Liver (tissue), 9 donors: ENCODE data around the gene DNMBP. TPM values are rescaled to one million over a fixed set of nuclear protein-coding genes. Genes with fewer than 3 reads are reported as not detected.

ENCODE experiments used
- DNase-seq: peaks from one replicate; pipeline ENCODE4 v3.0.0-alpha.2; 2017; ENCODE audit warnings: low spot score
- H3K27ac ChIP-seq, 2 donors: one replicate each; pipeline ENCODE4 v1.7.0; 2013; ENCODE audit warnings: inconsistent platforms in 2 of 2, low read length in 2 of 2, control low read depth in 1 of 2, low read depth in 1 of 2, mild to moderate bottlenecking in 1 of 2
- H3K27me3 ChIP-seq, 4 donors: one replicate each; pipeline versions ENCODE4 v1.6.1 to v1.7.0; 2013; ENCODE audit warnings: low read length in 3 of 4, inconsistent platforms in 1 of 4, mild to moderate bottlenecking in 1 of 4, moderate library complexity in 1 of 4; ENCODE audit not compliant: control insufficient read depth in 4 of 4, insufficient read depth in 4 of 4
- H3K36me3 ChIP-seq, 4 donors: one replicate each; pipeline versions ENCODE4 v1.6.1 to v1.7.0; 2013; ENCODE audit warnings: low read length in 3 of 4, mild to moderate bottlenecking in 3 of 4, low read depth in 1 of 4, moderate library complexity in 1 of 4; ENCODE audit not compliant: control insufficient read depth in 4 of 4, insufficient read depth in 3 of 4
- H3K4me1 ChIP-seq, 4 donors: one replicate each; pipeline versions ENCODE4 v1.6.1 to v1.7.0; 2013; ENCODE audit warnings: low read length in 3 of 4, mild to moderate bottlenecking in 3 of 4, moderate library complexity in 1 of 4; ENCODE audit not compliant: control insufficient read depth in 4 of 4, insufficient read depth in 4 of 4
- H3K4me3 ChIP-seq, 3 donors: one replicate each; pipeline versions ENCODE4 v1.6.1 to v1.7.0; 2013; ENCODE audit warnings: low read length in 3 of 3, control low read depth in 1 of 3, low read depth in 1 of 3, mild to moderate bottlenecking in 1 of 3
- H3K9ac ChIP-seq, 2 donors: one replicate each; pipeline ENCODE4 v1.7.0; 2013; ENCODE audit warnings: low read length in 2 of 2, mild to moderate bottlenecking in 2 of 2, moderate library complexity in 2 of 2, control low read depth in 1 of 2, low read depth in 1 of 2
- H3K9me3 ChIP-seq, 4 donors: one replicate each; pipeline versions ENCODE4 v1.6.1 to v1.7.0; 2013; ENCODE audit warnings: low read length in 3 of 4; ENCODE audit not compliant: control insufficient read depth in 4 of 4
- ATF3 ChIP-seq: IDR thresholded peaks from 2 replicates; pipeline ENCODE4 v1.6.1; 2016; ENCODE audit warnings: antibody characterized with exemption
- CTCF ChIP-seq: fragments of 150-350 bp; IDR thresholded peaks from 2 replicates; pipeline ENCODE4 v1.5.1; 2017; ENCODE audit warnings: improper control_type of control experiment, low read depth, low read length; ENCODE audit not compliant: missing input control
- EGR1 ChIP-seq, 2 donors: IDR thresholded peaks; 2 replicates each; pipeline ENCODE4 v1.6.1; 2016 to 2018; ENCODE audit warnings: antibody characterized with exemption in 2 of 2, low read depth in 2 of 2
- FOXA1 ChIP-seq: IDR thresholded peaks from 2 replicates; pipeline ENCODE4 v1.6.1; 2016; ENCODE audit warnings: antibody characterized with exemption
- FOXA2 ChIP-seq: IDR thresholded peaks from 2 replicates; pipeline ENCODE4 v1.6.1; 2016; ENCODE audit warnings: antibody characterized with exemption
- GABPA ChIP-seq, 2 donors: IDR thresholded peaks in 1 of 2; conservative IDR thresholded peaks in 1 of 2; 2 replicates each; pipeline ENCODE4 v1.6.1; 2016; ENCODE audit warnings: antibody characterized with exemption in 2 of 2, mild to moderate bottlenecking in 1 of 2, moderate library complexity in 1 of 2
- HNF4A ChIP-seq, 2 donors: conservative IDR thresholded peaks; 2 replicates each; pipeline ENCODE4 v1.6.1; 2016; ENCODE audit warnings: antibody characterized with exemption in 2 of 2, mild to moderate bottlenecking in 2 of 2
- HNF4G ChIP-seq: IDR thresholded peaks from 2 replicates; pipeline ENCODE4 v1.6.1; 2016; ENCODE audit warnings: antibody characterized with exemption
- JUND ChIP-seq, 2 donors: IDR thresholded peaks; 2 replicates each; pipeline ENCODE4 v1.6.1; 2016; ENCODE audit warnings: antibody characterized with exemption in 2 of 2
- MAX ChIP-seq: IDR thresholded peaks from 2 replicates; pipeline ENCODE4 v1.6.1; 2016; ENCODE audit warnings: antibody characterized with exemption
- NR2F2 ChIP-seq: IDR thresholded peaks from 2 replicates; pipeline ENCODE4 v1.6.1; 2016; ENCODE audit warnings: antibody characterized with exemption
- RAD21 ChIP-seq, 2 donors: IDR thresholded peaks; 2 replicates each; pipeline ENCODE4 v1.6.1; 2016; ENCODE audit warnings: antibody characterized with exemption in 2 of 2, mild to moderate bottlenecking in 2 of 2
- REST ChIP-seq: IDR thresholded peaks from 2 replicates; pipeline ENCODE4 v1.6.1; 2016; ENCODE audit warnings: antibody characterized with exemption, mild to moderate bottlenecking
- RXRA ChIP-seq, 2 donors: IDR thresholded peaks; 2 replicates each; pipeline ENCODE4 v1.6.1; 2017 to 2018; ENCODE audit warnings: antibody characterized with exemption in 2 of 2, mild to moderate bottlenecking in 1 of 2
- SP1 ChIP-seq: IDR thresholded peaks from 2 replicates; pipeline ENCODE4 v1.6.1; 2018; ENCODE audit warnings: antibody characterized with exemption, mild to moderate bottlenecking
- TAF1 ChIP-seq: conservative IDR thresholded peaks from 2 replicates; pipeline ENCODE4 v1.6.1; 2016; ENCODE audit warnings: antibody characterized with exemption, mild to moderate bottlenecking
- YY1 ChIP-seq: IDR thresholded peaks from 2 replicates; pipeline ENCODE4 v1.6.1; 2016; ENCODE audit warnings: antibody characterized with exemption, mild to moderate bottlenecking
- ZBTB33 ChIP-seq: IDR thresholded peaks from 2 replicates; pipeline ENCODE4 v1.6.1; 2016; ENCODE audit warnings: antibody characterized with exemption
- WGBS: extraction: QIAGEN DNeasy Blood & Tissue Kit; methylation state at CpG from one replicate; pipeline ENCODE4 v1.1.7; 2013; 5-methylcytosine and 5-hydroxymethylcytosine counted together
- polyA plus RNA-seq, 2 donors: library from polyadenylated mRNA; stranded (reverse) in 1 of 2; unstranded in 1 of 2; fragments of 200-250 nt in 1 of 2; fragments of >200 nt in 1 of 2; fragmentation: Nextera tagmentation in 1 of 2; extraction: Ambion mirVana in 1 of 2; gene quantifications; one replicate each; pipeline versions ENCODE4 v1.2.1 to v1.2.3, GENCODE V29; 2013 to 2015
- total RNA-seq, 2 donors: library from RNA; depleted of rRNA; stranded (reverse); fragments of >200 nt; gene quantifications; one replicate each; pipeline ENCODE4 v1.2.3, GENCODE V29; 2014
- donor health status: healthy.
- donor health status: healthy.
- donor health status: healthy.
- donor health status: healthy.
- donor health status: healthy.

The DNMBP gene
- total and polyA plus RNA-seq, 4 donors = 3.8 to 12.6 (median 5.3) TPM

- DNase-seq = no peak
- Histone ChIP-seq H3K27me3 (no peaks in the 10 kb centered on the region), H3K4me1 (peaks cover 1 to 14% (median 4%) of the 10 kb centered on the region in 4 donors), H3K36me3 (no peaks in the 10 kb centered on the region), H3K4me3 (no peak overlapping the region), H3K9ac (no peak overlapping the region), H3K27ac (peak overlapping the region; percentile 61 to 91), H3K9me3 (no peaks in the 10 kb centered on the region)
- TF ChIP-seq ATF3 (peak; percentile 40), ZBTB33 (no peak), JUND (IDR thresholded peaks at IDR 0.05) (peak; percentile 33 to 39), RXRA (IDR thresholded peaks at IDR 0.05) (peak in 1 of 2 donors; percentile 9), HNF4A (conservative IDR thresholded peaks at IDR 0.05) (peak in 1 of 2 donors; percentile 50)
- WGBS = 36% methylated on average over 4 of the region's 4 CpGs
Observed at GRCh38 chr10:99945263-99945662, 64.5 kb downstream of the DNMBP start.

- H3K27me3 ChIP-seq = no peaks in the 10 kb centered on the region
- DNase-seq = no peak
- H3K27ac ChIP-seq = peak overlapping the region; percentile 61 to 91
- WGBS = 41% methylated on average over 2 of the region's 2 CpGs
- no peak overlapping the region for H3K9ac ChIP-seq
- TF ChIP-seq YY1 = no peak
- peak; percentile 59 for TF ChIP-seq HNF4G
- TF ChIP-seq EGR1 (IDR thresholded peaks at IDR 0.05; ENCODE audit: low read depth in 2 of 2) = peak in 1 of 2 donors; percentile 19
- no peak for TF ChIP-seq MAX
- no peak for TF ChIP-seq FOXA1
- peak; percentile 56 for TF ChIP-seq SP1
- peak; percentile 13 for TF ChIP-seq JUND (IDR thresholded peaks at IDR 0.05)
- no peak for TF ChIP-seq REST
- TF ChIP-seq RAD21 (IDR thresholded peaks at IDR 0.05) = peak in 1 of 2 donors; percentile 8
- no peak for TF ChIP-seq CTCF
- peak; percentile 17 to 20 for TF ChIP-seq RXRA (IDR thresholded peaks at IDR 0.05)
- peak; percentile 85 for TF ChIP-seq HNF4A (conservative IDR thresholded peaks at IDR 0.05)
- TF ChIP-seq GABPA (IDR thresholded peaks at IDR 0.05 in 1 of 2, conservative IDR thresholded peaks at IDR 0.05 in 1 of 2) = no peak
- TF ChIP-seq FOXA2 = no peak
- TF ChIP-seq TAF1 = no peak
- no peak for TF ChIP-seq ZBTB33
- no peak for TF ChIP-seq ATF3
- TF ChIP-seq NR2F2 = no peak
- peaks cover 1 to 14% (median 4%) of the 10 kb centered on the region in 4 donors for H3K4me1 ChIP-seq
- no peaks in the 10 kb centered on the region for H3K9me3 ChIP-seq
- H3K36me3 ChIP-seq = no peaks in the 10 kb centered on the region
- H3K4me3 ChIP-seq = no peak overlapping the region
Observed at GRCh38 chr10:99944860-99945259, 64.9 kb downstream of the DNMBP start.
